WERI-Rb-1 (cell line): ENCODE data around the gene PCNX2.

Experiments used
- DNase-seq: peaks from one replicate; pipeline ENCODE4 v3.0.0-alpha.2; 2020
- H3K27ac ChIP-seq: fragments of 250-450 bp; sonication (Bioruptor Pico); 2 replicates; pipeline ENCODE4 v1.5.1; 2020; ENCODE audit warnings: mild to moderate bottlenecking, moderate library complexity
- H3K27me3 ChIP-seq: fragments of 250-450 bp; sonication (Bioruptor Pico); 2 replicates; pipeline ENCODE4 v1.5.1; 2021; ENCODE audit warnings: mild to moderate bottlenecking, low read depth, moderate library complexity; ENCODE audit not compliant: insufficient read depth, severe bottlenecking
- H3K36me3 ChIP-seq: fragments of 250-450 bp; sonication (Bioruptor Pico); 2 replicates; pipeline ENCODE4 v1.5.1; 2020; ENCODE audit warnings: mild to moderate bottlenecking, moderate library complexity
- H3K4me3 ChIP-seq: 2 replicates; pipeline ENCODE4 v1.5.1; 2011; ENCODE audit warnings: low read depth, mild to moderate bottlenecking, control low read depth, low read length
- H3K9me3 ChIP-seq: fragments of 250-450 bp; sonication (Bioruptor Pico); 2 replicates; pipeline ENCODE4 v1.5.1; 2021; ENCODE audit warnings: mild to moderate bottlenecking, moderate library complexity; ENCODE audit not compliant: severe bottlenecking
- CTCF ChIP-seq: IDR thresholded peaks from 2 replicates; pipeline ENCODE4 v1.5.1; 2011; ENCODE audit warnings: low read depth, mild to moderate bottlenecking, control low read depth, inconsistent platforms, low read length

Gene PCNX2

DNA sequence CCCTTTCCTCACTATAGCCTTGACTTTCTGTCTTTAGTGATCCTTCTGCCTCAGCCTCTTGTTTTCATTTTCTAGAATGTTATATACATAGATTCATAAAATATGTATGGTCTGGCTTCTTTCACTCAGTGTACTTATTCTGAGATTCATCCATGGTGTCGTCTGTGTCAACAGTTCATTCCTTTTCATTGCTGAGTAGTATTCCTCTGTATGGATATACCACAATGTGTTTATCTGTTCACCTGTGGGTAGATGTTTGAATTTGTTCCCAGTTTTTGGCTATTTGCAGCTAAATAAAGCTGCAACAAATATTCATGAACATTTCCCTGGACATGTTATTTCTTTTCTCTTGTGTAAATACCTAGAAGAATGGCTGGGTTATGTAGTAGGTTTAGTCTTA, 131.8 kb downstream of the PCNX2 start:
- no peak for DNase-seq
- Histone ChIP-seq H3K4me3 (no peak overlapping the region), H3K27me3 (no peaks in the 10 kb centered on the region), H3K36me3 (no peaks in the 10 kb centered on the region), H3K9me3 (peaks cover 5% of the 10 kb centered on the region), H3K27ac (no peak overlapping the region)
- TF ChIP-seq CTCF = no peak

GRCh38 chr1:233158322-233158721, 137.2 kb downstream of the PCNX2 start:
- H3K27ac ChIP-seq = no peak overlapping the region
- no peak overlapping the region for H3K4me3 ChIP-seq
- H3K27me3 ChIP-seq = no peaks in the 10 kb centered on the region
- no peak for DNase-seq
- no peaks in the 10 kb centered on the region for H3K9me3 ChIP-seq
- TF ChIP-seq CTCF = no peak
- H3K36me3 ChIP-seq = no peaks in the 10 kb centered on the region

- no peaks in the 10 kb centered on the region for H3K27me3 ChIP-seq
- no peaks in the 10 kb centered on the region for H3K36me3 ChIP-seq
- no peaks in the 10 kb centered on the region for H3K9me3 ChIP-seq
- no peak overlapping the region for H3K4me3 ChIP-seq
- TF ChIP-seq CTCF = no peak
- no peak overlapping the region for H3K27ac ChIP-seq
- DNase-seq = no peak
These were observed 138.3 kb downstream of the PCNX2 start for GRCh38 chr1:233157245-233157644.

- TF ChIP-seq CTCF = no peak
- no peaks in the 10 kb centered on the region for H3K36me3 ChIP-seq
- no peak for DNase-seq
- H3K27ac ChIP-seq = no peak overlapping the region
- H3K9me3 ChIP-seq = no peaks in the 10 kb centered on the region
- no peaks in the 10 kb centered on the region for H3K27me3 ChIP-seq
- H3K4me3 ChIP-seq = no peak overlapping the region
These were observed 143.7 kb downstream of the PCNX2 start for GRCh38 chr1:233151861-233152260.

DNA sequence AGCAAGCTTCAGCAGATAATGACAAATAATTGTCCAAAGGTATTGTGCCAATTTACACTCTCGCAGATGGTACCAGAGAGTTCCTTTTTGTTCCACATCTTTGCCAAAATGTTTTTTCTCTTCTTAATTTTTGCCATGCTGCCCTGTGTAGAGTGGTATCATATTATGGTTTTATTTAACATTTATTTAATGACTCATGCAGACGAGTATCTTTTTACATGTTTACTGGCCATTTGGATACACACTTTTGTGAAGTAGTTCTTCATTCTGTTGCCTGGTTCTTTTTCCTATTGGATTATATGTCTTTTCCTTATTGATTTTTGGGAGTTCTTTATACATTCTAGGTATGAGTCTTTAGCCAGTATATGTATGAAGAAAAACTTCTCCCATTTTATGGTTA, 151.1 kb downstream of the PCNX2 start:
- no peaks in the 10 kb centered on the region for H3K9me3 ChIP-seq
- no peak for DNase-seq
- no peaks in the 10 kb centered on the region for H3K27me3 ChIP-seq
- H3K27ac ChIP-seq = no peak overlapping the region
- TF ChIP-seq CTCF = no peak
- no peak overlapping the region for H3K4me3 ChIP-seq
- no peaks in the 10 kb centered on the region for H3K36me3 ChIP-seq

DNA sequence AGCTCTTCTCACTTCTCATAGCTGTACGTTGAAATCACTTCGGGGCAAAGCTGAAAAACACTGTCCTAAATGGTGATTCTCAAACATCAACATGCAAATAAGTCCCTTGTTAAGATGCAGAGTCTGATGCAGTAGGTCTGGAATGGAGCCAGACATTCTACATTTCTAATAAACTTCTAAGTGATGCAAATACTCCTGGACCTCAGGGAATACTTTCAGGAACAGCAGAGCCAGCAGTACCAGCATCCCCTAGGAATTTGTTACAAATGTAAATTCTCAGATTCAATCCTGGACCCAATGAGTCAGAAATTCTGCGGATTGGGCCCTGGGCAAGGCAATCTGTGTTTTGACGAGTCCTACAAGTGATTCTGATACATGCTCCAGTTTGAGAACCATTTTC, 152.3 kb downstream of the PCNX2 start:
- no peak for TF ChIP-seq CTCF
- H3K27ac ChIP-seq = no peak overlapping the region
- no peak for DNase-seq
- H3K27me3 ChIP-seq = no peaks in the 10 kb centered on the region
- no peaks in the 10 kb centered on the region for H3K36me3 ChIP-seq
- H3K4me3 ChIP-seq = no peak overlapping the region
- no peaks in the 10 kb centered on the region for H3K9me3 ChIP-seq
